GM18507 (cell line): ENCODE data around the gene DUS2.
"Not testable (repeated sequence)": the region's sequence is repeated elsewhere in the genome, so short reads cannot be mapped to it uniquely, and the experiment has no call there.

ENCODE experiments used
- DNase-seq: peaks from one replicate; pipeline ENCODE4 v3.0.0; 2011; ENCODE audit warnings: low read depth; ENCODE audit not compliant: insufficient read length; ENCODE audit errors: extremely low spot score
- FAIRE-seq: peaks from 2 replicates; lab custom pipeline; 2011; peaks lifted over from hg19 to GRCh38; lab: Jason Lieb, UNC

The DUS2 gene

GRCh38 chr16:68111379-68111778 is 88.3 kb downstream of the DUS2 start:
- DNase-seq (no peak), FAIRE-seq (no peak)

- no peak for FAIRE-seq
- DNase-seq, result no peak
Observed at GRCh38 chr16:68113059-68113761, 90.1 kb downstream of the DUS2 start.

- no peak for FAIRE-seq
Observed at GRCh38 chr16:68113765-68114240, 90.7 kb downstream of the DUS2 start.

GRCh38 chr16:68114939-68115338 is 91.9 kb downstream of the DUS2 start:
- FAIRE-seq, DNase-seq: not testable (repeated sequence)

More at GRCh38 chr16:68113765-68114240, 90.7 kb downstream of the DUS2 start:
- no peak for DNase-seq

- DNase-seq (no peak), FAIRE-seq (no peak)
Observed at GRCh38 chr16:68115851-68116250, 92.8 kb downstream of the DUS2 start.

- FAIRE-seq (peak; percentile 65), DNase-seq (no peak)
Observed at GRCh38 chr16:68116256-68116867, 93.3 kb downstream of the DUS2 start.

- DNase-seq, result no peak
- no peak for FAIRE-seq
Observed at GRCh38 chr16:68117884-68118283, 94.8 kb downstream of the DUS2 start.

GRCh38 chr16:68118954-68119353 is 95.9 kb downstream of the DUS2 start:
- DNase-seq, result not testable (repeated sequence)
- FAIRE-seq, result peak; percentile 65

- DNase-seq, FAIRE-seq: not testable (repeated sequence)
Observed at GRCh38 chr16:68120496-68120895, 97.4 kb downstream of the DUS2 start.

- DNase-seq, result peak; percentile 15
- peak; percentile 44 for FAIRE-seq
Observed at GRCh38 chr16:68126395-68126794, 103.3 kb downstream of the DUS2 start.

- no peak for FAIRE-seq
- DNase-seq, result no peak
Observed at GRCh38 chr16:68128577-68129305, 105.7 kb downstream of the DUS2 start.
